AG10803 (cell line): ENCODE measurements around the gene DPEP2.
"Not testable (repeated sequence)": the region's sequence is repeated elsewhere in the genome, so short reads cannot be mapped to it uniquely, and the experiment has no call there.

Source experiments
- DNase-seq: peaks from one replicate; pipeline ENCODE4 v3.0.0; 2010; ENCODE audit warnings: low read depth
- H3K4me3 ChIP-seq: 2 replicates; pipeline ENCODE4 v1.5.1; 2011; ENCODE audit warnings: mild to moderate bottlenecking, low read length, control low read depth
- CTCF ChIP-seq: conservative IDR thresholded peaks from 2 replicates; pipeline ENCODE4 v1.5.1; 2011; ENCODE audit warnings: mild to moderate bottlenecking, low read length, control low read depth, inconsistent platforms

DPEP2 gene

DNA sequence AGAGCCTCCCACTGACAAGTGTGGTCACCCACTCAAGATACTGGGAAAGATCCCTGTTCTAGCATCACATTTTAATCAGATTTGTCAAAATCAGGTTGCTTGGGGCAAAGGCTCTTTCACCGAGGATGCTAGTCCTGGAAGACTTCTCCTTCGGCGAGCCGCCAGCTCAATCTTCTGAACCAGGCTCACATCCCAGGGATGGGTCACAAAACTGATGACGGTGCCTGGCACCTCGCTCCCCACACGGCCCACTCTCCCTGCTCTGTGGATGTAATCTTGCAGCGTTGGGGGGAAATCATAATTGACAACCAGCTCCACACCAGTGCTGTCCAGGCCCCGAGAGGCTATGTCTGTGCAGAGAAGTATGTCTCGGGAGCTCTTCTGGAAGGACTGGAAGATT lies 22.2 kb upstream of the DPEP2 start:
- no peak for TF ChIP-seq CTCF
- DNase-seq: no peak
- no peak overlapping the region; the same call in 1 of the 2 replicates for H3K4me3 ChIP-seq

- no peak for DNase-seq
- H3K4me3 ChIP-seq: no peak overlapping the region
- no peak for TF ChIP-seq CTCF
Measured at GRCh38 chr16:68019167-68019680, 19.9 kb upstream of the DPEP2 start.

DNA sequence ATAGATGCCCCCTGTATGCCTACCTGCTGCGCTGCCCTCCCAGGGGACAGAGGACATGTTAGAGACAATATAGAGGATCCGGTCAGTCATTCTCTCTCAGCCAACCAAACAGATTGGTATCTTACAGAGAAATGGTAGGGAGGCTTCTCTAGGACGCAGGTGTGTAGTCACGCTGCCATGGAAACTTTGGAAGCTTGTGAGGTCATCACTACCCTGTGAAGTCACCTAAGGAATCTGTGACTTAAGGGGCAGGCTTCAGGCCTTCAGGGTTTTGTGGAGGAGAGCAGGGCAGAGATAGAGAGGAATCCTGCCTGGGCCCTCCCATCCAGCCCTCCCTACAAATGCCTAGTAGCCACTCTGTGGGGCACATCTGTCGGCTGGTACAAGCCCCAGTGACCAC lies 16.4 kb upstream of the DPEP2 start, which contains the start of gene DPEP2NB:
Gene DPEP2NB, minus strand, starts transcription at position 231 of the 400 bp plus-strand sequence. Its CDS starts 141 bp downstream, at position 90.
- TF ChIP-seq CTCF: no peak
- H3K4me3 ChIP-seq: no peak within 1 kb of the TSS
- DNase-seq: no peak

- H3K4me3 ChIP-seq: no peak overlapping the region
- TF ChIP-seq CTCF: no peak
- DNase-seq: no peak
Measured at GRCh38 chr16:68013440-68013839, 14.2 kb upstream of the DPEP2 start.

DNA sequence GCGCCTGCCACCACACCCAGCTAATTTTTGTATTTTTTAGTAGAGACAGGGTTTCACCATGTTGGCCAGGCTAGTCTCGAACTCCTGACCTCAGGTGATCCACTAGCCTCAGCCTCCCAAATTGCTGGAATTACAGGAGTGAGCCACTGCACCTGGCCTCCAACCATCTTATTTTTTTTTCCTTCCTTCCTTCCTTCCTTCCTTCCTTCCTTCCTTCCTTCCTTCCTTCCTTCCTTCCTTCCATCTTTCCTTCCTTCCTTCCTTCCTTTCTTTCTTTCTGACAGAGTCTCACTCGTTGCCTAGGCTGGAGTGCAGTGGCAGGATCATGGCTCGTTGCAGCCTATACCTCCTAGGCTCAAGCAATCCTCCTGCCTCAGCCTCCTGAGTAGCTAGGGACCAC lies 10.6 kb upstream of the DPEP2 start:
- H3K4me3 ChIP-seq, DNase-seq: not testable (repeated sequence)

GRCh38 chr16:68009157-68009735 lies 10.0 kb upstream of the DPEP2 start:
- TF ChIP-seq CTCF: no peak
- no peak for DNase-seq
- no peak overlapping the region for H3K4me3 ChIP-seq

GRCh38 chr16:68005786-68006286 lies 6.6 kb upstream of the DPEP2 start:
- no peak overlapping the region for H3K4me3 ChIP-seq
- DNase-seq: no peak
- no peak for TF ChIP-seq CTCF
